GM21825 (cell line): Measurements from ENCODE around the gene C16orf92.
A peak's percentile ranks its signal among the peaks of the same experiment; 100 is the strongest.

Source experiments
- ATAC-seq: cut with Tn5 transposase; IDR thresholded peaks from one replicate; pipeline ENCODE4 v1.9.1; 2021; ENCODE audit warnings: mild to moderate bottlenecking, moderate library complexity; ENCODE audit not compliant: unreplicated experiment

Gene C16orf92

GRCh38 chr16:30022887-30023286, at the start of gene C16orf92:
TSS of gene C16orf92 (plus strand) at chr16:30023198. CDS start at chr16:30023341, 143 bp downstream.
- ATAC-seq: no peak

- ATAC-seq: peak; percentile 92
These were observed 49.4 kb upstream of the C16orf92 start, which contains the start of gene TAOK2 for GRCh38 chr16:29973384-29974246. TSS of gene TAOK2 (plus strand) at chr16:29973868. CDS start at chr16:29977773, 3,905 bp downstream.

- ATAC-seq: no peak
These were observed 48.5 kb upstream of the C16orf92 start for GRCh38 chr16:29974291-29975133.

GRCh38 chr16:29975134-29975538, 47.9 kb upstream of the C16orf92 start:
- ATAC-seq: no peak

GRCh38 chr16:29975811-29976511, 47.0 kb upstream of the C16orf92 start:
- ATAC-seq: no peak

GRCh38 chr16:29977063-29977825, 45.8 kb upstream of the C16orf92 start:
- no peak for ATAC-seq

GRCh38 chr16:29978081-29978480, 44.9 kb upstream of the C16orf92 start:
- no peak for ATAC-seq

- ATAC-seq: no peak
These were observed 44.3 kb upstream of the C16orf92 start for GRCh38 chr16:29978564-29979270.

GRCh38 chr16:29982560-29983419, 40.2 kb upstream of the C16orf92 start:
- ATAC-seq: no peak

GRCh38 chr16:29983420-29984136, 39.4 kb upstream of the C16orf92 start:
- no peak for ATAC-seq

- ATAC-seq: no peak
These were observed 38.7 kb upstream of the C16orf92 start for GRCh38 chr16:29984137-29984763.

GRCh38 chr16:29984764-29985147, 38.2 kb upstream of the C16orf92 start:
- ATAC-seq: no peak

GRCh38 chr16:29985271-29985811, 37.7 kb upstream of the C16orf92 start:
- ATAC-seq: no peak

- ATAC-seq: no peak
These were observed 36.8 kb upstream of the C16orf92 start for GRCh38 chr16:29986231-29986630.

- ATAC-seq: no peak
These were observed 36.1 kb upstream of the C16orf92 start for GRCh38 chr16:29986931-29987330.

GRCh38 chr16:29987371-29988085, 35.5 kb upstream of the C16orf92 start:
- no peak for ATAC-seq
